Measurements from ENCODE around the gene PANX2. TPM values are rescaled to one million over a fixed set of nuclear protein-coding genes. Genes with fewer than 3 reads are reported as not detected.

The PANX2 gene
- total and polyA plus RNA-seq, 2 of the 13 experiments (the other 11 are each of a cell fraction or from before 2014, with no cell fraction given): 0.15 to 1.1 TPM

DNA sequence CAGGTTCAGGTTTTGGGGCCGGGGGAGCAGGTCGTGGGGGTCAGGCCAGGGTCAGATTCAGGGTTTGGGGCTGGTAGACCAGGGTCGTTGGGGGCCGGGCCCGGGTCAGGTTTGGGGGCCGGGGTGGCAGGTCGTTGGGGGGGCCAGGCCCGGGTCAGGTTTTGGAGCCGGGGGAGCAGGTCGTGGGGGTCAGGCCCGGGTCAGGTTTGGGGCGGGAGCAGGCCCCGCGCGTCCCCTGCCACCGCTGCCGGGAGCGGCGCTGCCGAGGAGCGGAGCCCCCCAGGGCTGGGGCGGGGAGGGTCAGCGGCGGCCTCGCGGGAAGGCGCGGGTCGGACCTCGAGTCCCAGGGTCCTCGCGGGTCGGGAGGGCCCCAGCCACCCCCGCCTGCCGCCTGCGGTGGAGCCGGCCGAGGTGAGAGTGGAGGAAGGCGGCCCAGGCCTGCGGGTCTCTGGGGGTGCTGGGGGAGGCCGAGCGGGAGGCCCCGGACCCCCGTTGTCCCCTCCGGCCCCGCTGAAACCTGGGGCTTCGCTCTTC lies 15.7 kb downstream of the PANX2 start (continued):
- no peak for TF ChIP-seq ZNF781 (CRISPR knock-in tag; IDR thresholded peaks at IDR 0.05; ENCODE audit: borderline replicate concordance, not compliant biosample characterization)
- TF ChIP-seq ZNF274 (CRISPR knock-in tag; IDR thresholded peaks at IDR 0.05): 0 out of 2 replicates have a peak, but pooled peaks have one; percentile 22
- peak; percentile 10 for TF ChIP-seq HNRNPLL (IDR thresholded peaks at IDR 0.05; ENCODE audit: low read depth, low read length, poor library complexity, severe bottlenecking)
- TF ChIP-seq SAFB2 (CRISPR knock-in tag; IDR thresholded peaks at IDR 0.05; ENCODE audit: borderline replicate concordance, low read depth): no peak
- TF ChIP-seq KAT2B (IDR thresholded peaks at IDR 0.05; ENCODE audit: borderline replicate concordance, low read depth, low read length): no peak
- TF ChIP-seq PTBP1 (IDR thresholded peaks at IDR 0.05; ENCODE audit: low read depth, low read length, poor library complexity, severe bottlenecking): no peak
- TF ChIP-seq, protein P1, sequence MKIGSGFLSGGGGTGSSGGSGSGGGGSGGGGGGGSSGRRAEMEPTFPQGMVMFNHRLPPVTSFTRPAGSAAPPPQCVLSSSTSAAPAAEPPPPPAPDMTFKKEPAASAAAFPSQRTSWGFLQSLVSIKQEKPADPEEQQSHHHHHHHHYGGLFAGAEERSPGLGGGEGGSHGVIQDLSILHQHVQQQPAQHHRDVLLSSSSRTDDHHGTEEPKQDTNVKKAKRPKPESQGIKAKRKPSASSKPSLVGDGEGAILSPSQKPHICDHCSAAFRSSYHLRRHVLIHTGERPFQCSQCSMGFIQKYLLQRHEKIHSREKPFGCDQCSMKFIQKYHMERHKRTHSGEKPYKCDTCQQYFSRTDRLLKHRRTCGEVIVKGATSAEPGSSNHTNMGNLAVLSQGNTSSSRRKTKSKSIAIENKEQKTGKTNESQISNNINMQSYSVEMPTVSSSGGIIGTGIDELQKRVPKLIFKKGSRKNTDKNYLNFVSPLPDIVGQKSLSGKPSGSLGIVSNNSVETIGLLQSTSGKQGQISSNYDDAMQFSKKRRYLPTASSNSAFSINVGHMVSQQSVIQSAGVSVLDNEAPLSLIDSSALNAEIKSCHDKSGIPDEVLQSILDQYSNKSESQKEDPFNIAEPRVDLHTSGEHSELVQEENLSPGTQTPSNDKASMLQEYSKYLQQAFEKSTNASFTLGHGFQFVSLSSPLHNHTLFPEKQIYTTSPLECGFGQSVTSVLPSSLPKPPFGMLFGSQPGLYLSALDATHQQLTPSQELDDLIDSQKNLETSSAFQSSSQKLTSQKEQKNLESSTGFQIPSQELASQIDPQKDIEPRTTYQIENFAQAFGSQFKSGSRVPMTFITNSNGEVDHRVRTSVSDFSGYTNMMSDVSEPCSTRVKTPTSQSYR (CRISPR knock-in tag; IDR thresholded peaks at IDR 0.05; ENCODE audit: borderline replicate concordance): no peak
- TF ChIP-seq MTA1 (CRISPR knock-in tag; IDR thresholded peaks at IDR 0.05; ENCODE audit: borderline replicate concordance): peak; percentile 47; the same call in 1 of the 2 replicates
- TF ChIP-seq ZNF343 (CRISPR knock-in tag; IDR thresholded peaks at IDR 0.05): no peak
- no peak for TF ChIP-seq ZMYM2 (CRISPR knock-in tag; IDR thresholded peaks at IDR 0.05)
- no peak for TF ChIP-seq RBAK (CRISPR knock-in tag; IDR thresholded peaks at IDR 0.05)
- TF ChIP-seq, protein P2, sequence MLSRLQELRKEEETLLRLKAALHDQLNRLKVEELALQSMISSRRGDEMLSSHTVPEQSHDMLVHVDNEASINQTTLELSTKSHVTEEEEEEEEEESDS (CRISPR knock-in tag; IDR thresholded peaks at IDR 0.05; ENCODE audit: borderline replicate concordance): no peak
- no peak for TF ChIP-seq RFXANK (CRISPR knock-in tag; IDR thresholded peaks at IDR 0.05)
- no peak for TF ChIP-seq ZNF138 (CRISPR knock-in tag; IDR thresholded peaks at IDR 0.05; ENCODE audit: low read depth)
- TF ChIP-seq ZFY (CRISPR knock-in tag; IDR thresholded peaks at IDR 0.05): peak; percentile 57
- TF ChIP-seq, protein P3, sequence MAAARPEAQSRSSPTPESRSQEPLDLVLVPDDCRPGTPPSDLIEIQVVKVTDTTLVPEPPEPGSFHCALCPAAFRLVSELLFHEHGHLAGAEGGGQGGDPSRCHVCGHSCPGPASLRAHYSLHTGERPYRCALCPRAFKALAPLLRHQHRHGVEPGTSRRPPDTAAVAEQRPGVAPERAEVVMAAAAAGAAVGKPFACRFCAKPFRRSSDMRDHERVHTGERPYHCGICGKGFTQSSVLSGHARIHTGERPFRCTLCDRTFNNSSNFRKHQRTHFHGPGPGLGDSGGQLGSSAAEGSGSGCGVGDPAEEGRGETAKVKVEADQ (CRISPR knock-in tag; IDR thresholded peaks at IDR 0.05; ENCODE audit: borderline replicate concordance): 0 out of 2 replicates have a peak, but pooled peaks have one; percentile 21
- TF ChIP-seq CENPT (CRISPR knock-in tag; IDR thresholded peaks at IDR 0.05; ENCODE audit: low read depth): no peak
- no peak for TF ChIP-seq ZFP90 (CRISPR knock-in tag; IDR thresholded peaks at IDR 0.05; ENCODE audit: borderline replicate concordance)
- TF ChIP-seq MTA3 (CRISPR knock-in tag; IDR thresholded peaks at IDR 0.05): no peak
- TF ChIP-seq, protein P4, sequence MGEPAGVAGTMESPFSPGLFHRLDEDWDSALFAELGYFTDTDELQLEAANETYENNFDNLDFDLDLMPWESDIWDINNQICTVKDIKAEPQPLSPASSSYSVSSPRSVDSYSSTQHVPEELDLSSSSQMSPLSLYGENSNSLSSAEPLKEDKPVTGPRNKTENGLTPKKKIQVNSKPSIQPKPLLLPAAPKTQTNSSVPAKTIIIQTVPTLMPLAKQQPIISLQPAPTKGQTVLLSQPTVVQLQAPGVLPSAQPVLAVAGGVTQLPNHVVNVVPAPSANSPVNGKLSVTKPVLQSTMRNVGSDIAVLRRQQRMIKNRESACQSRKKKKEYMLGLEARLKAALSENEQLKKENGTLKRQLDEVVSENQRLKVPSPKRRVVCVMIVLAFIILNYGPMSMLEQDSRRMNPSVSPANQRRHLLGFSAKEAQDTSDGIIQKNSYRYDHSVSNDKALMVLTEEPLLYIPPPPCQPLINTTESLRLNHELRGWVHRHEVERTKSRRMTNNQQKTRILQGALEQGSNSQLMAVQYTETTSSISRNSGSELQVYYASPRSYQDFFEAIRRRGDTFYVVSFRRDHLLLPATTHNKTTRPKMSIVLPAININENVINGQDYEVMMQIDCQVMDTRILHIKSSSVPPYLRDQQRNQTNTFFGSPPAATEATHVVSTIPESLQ (CRISPR knock-in tag; conservative IDR thresholded peaks at IDR 0.05): no peak
- TF ChIP-seq, protein P5, sequence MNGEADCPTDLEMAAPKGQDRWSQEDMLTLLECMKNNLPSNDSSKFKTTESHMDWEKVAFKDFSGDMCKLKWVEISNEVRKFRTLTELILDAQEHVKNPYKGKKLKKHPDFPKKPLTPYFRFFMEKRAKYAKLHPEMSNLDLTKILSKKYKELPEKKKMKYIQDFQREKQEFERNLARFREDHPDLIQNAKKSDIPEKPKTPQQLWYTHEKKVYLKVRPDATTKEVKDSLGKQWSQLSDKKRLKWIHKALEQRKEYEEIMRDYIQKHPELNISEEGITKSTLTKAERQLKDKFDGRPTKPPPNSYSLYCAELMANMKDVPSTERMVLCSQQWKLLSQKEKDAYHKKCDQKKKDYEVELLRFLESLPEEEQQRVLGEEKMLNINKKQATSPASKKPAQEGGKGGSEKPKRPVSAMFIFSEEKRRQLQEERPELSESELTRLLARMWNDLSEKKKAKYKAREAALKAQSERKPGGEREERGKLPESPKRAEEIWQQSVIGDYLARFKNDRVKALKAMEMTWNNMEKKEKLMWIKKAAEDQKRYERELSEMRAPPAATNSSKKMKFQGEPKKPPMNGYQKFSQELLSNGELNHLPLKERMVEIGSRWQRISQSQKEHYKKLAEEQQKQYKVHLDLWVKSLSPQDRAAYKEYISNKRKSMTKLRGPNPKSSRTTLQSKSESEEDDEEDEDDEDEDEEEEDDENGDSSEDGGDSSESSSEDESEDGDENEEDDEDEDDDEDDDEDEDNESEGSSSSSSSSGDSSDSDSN (CRISPR knock-in tag; IDR thresholded peaks at IDR 0.05): peak; percentile 29; the same call in 1 of the 2 replicates

Measured in HepG2 (cell line).